Rectal smooth muscle tissue (tissue), 1 donor: ENCODE data around the gene CACNG4.

Experiments used
- H3K27ac ChIP-seq: one replicate; pipeline ENCODE4 v1.7.0; 2013; ENCODE audit warnings: low read depth, low read length, inconsistent platforms
- H3K27me3 ChIP-seq: one replicate; pipeline ENCODE4 v1.7.0; 2013; ENCODE audit warnings: low read length; ENCODE audit not compliant: control insufficient read depth, insufficient read depth
- H3K36me3 ChIP-seq: one replicate; pipeline ENCODE4 v1.7.0; 2013; ENCODE audit warnings: low read length; ENCODE audit not compliant: control insufficient read depth, insufficient read depth
- H3K4me1 ChIP-seq: one replicate; pipeline ENCODE4 v1.7.0; 2013; ENCODE audit warnings: low read length; ENCODE audit not compliant: control insufficient read depth, insufficient read depth
- H3K4me3 ChIP-seq: one replicate; pipeline ENCODE4 v1.7.0; 2013; ENCODE audit warnings: low read length
- H3K9ac ChIP-seq: one replicate; pipeline ENCODE4 v1.7.0; 2013; ENCODE audit warnings: low read length

The CACNG4 gene

DNA sequence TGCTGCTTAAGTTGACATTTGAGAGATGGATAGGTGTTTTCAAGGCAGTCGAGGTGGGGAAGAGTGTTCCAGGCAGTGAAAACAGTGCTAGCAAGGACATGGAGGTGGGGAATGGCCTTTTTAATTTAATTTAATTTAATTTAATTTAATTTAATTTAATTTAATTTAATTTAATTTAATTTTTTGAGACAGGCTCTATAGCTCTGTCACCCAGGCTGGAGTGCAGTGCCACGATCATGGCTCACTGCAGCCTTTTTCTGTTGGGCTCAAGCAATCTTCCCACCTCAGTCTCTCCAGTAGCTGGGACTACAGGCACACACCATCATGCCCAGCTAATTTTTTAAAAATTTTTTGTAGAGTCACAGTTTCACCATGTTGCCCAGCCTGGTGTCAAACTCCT, 32.2 kb upstream of the CACNG4 start:
- Histone ChIP-seq H3K4me3 (no peak overlapping the region), H3K9ac (no peak overlapping the region), H3K4me1 (no peaks in the 10 kb centered on the region), H3K27ac (no peak overlapping the region), H3K36me3 (no peaks in the 10 kb centered on the region), H3K27me3 (no peaks in the 10 kb centered on the region)

DNA sequence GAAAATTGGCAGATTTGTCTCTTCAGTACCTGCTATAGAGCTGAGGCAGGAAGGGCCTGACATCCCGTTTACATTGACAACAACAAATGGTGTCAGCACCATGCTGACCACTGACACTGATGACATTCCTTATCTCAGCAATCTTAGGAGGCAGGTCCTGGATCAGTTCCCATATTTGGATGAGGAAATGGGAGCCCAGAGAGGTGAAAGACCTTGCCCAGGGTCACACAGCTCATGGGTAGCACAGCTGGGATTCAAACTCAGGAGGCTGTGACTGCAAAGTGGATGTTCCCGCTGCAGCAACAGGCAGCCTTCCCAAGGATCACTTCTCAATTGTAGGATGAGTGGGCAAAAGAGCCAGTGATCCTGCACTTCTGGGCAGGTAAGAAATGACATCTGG, 30.5 kb upstream of the CACNG4 start:
- H3K27ac ChIP-seq: no peak overlapping the region
- no peaks in the 10 kb centered on the region for H3K36me3 ChIP-seq
- H3K9ac ChIP-seq: no peak overlapping the region
- H3K4me1 ChIP-seq: no peaks in the 10 kb centered on the region
- no peak overlapping the region for H3K4me3 ChIP-seq
- H3K27me3 ChIP-seq: no peaks in the 10 kb centered on the region

DNA sequence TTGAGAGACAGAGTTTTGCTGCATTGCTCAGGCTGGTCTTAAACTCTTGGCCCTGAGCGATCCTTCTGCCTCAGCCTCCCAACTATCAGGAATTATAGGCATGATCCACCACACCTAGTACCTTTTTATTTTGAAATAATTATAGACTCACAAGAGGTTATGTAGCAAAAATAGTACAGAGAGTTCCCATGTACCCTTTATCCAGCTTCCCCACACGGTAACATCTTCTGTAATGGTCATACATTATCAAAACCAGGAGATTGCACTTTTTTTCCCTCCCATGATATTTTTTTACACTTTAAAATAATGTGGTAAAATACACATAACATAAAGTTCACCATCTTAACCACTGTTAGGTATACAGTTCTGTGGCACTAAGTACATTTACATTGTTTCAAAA, 28.8 kb upstream of the CACNG4 start:
- no peaks in the 10 kb centered on the region for H3K36me3 ChIP-seq
- H3K4me3 ChIP-seq: no peak overlapping the region
- no peak overlapping the region for H3K9ac ChIP-seq
- no peaks in the 10 kb centered on the region for H3K4me1 ChIP-seq
- H3K27me3 ChIP-seq: peaks cover 3% of the 10 kb centered on the region
- no peak overlapping the region for H3K27ac ChIP-seq

DNA sequence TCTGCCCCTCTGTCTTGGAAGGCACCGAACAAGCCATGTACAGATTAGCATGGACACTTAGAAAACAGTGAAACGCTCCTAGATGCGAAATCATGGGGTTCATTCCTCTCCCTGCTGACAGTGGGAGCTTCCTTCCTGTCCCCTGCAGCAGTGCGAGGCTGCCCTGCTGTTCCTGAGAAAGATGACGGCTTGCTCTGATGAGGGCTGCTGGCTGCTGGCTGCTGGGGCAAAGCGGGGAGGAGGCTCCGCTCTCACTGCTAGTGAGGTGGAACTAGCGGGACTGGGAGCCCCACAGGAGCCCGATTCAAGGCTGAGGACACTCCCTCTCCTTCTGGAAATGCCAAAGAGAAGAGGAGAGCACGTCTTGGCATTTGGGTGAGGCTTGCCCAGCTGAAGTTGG, 25.9 kb upstream of the CACNG4 start:
- no peak overlapping the region for H3K4me3 ChIP-seq
- H3K9ac ChIP-seq: no peak overlapping the region
- H3K27ac ChIP-seq: no peak overlapping the region
- no peaks in the 10 kb centered on the region for H3K4me1 ChIP-seq
- peaks cover 3% of the 10 kb centered on the region for H3K27me3 ChIP-seq
- H3K36me3 ChIP-seq: no peaks in the 10 kb centered on the region

DNA sequence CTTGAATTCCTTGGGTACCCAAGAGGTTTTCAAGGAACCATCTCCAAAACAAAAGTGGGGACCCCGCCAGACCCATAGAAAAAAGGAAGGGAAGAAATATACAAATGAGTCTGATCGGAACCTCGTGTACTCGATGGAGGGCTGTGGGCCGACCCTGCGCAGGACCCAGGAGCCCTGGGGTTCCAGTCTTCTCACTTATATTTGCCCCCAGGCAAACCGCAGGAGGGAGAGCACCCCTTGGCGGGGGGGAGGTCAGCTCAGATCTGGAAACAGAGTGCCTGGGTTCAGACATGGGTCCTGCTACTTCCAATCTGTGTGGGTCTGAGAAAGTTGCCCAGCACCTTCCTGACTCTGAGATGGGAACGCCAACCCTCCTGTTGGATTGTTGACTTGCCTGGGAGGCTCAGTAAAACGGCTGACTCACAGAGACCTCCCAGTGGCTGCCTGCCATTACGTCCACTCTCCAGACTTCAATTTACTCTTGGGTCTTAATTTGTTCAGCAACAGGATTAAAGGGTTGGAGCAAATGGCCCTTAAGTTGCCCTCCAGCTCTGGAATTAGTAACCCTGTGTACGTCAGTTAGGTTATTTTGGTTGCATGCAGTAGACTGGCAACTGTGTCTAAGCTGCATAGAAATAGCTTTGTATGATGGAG, 24.9 kb upstream of the CACNG4 start:
- Histone ChIP-seq H3K27ac (no peak overlapping the region), H3K27me3 (peaks cover 5% of the 10 kb centered on the region), H3K9ac (no peak overlapping the region), H3K36me3 (no peaks in the 10 kb centered on the region), H3K4me3 (no peak overlapping the region), H3K4me1 (no peaks in the 10 kb centered on the region)

DNA sequence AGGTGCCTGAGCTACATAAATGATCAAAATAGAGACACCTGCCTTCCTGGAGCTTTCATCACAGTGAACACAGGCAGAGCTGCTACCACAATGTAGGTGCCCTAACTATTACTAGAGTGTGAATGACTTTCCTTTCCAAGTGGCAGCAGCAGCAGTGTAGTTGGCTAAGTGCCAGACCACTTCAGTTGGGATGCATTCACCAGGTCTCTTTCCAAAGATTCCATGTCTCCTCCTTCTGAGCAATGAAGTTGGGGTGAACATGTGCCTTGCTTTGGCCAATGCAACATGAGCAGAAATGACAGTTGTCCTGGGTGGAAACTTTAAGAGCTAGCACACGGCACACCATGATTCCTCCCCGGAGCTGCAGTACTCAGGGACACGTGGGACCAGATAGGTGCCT, 23.3 kb upstream of the CACNG4 start:
- Histone ChIP-seq H3K9ac (no peak overlapping the region), H3K4me3 (no peak overlapping the region), H3K27me3 (peaks cover 5% of the 10 kb centered on the region), H3K27ac (no peak overlapping the region), H3K4me1 (no peaks in the 10 kb centered on the region), H3K36me3 (no peaks in the 10 kb centered on the region)

DNA sequence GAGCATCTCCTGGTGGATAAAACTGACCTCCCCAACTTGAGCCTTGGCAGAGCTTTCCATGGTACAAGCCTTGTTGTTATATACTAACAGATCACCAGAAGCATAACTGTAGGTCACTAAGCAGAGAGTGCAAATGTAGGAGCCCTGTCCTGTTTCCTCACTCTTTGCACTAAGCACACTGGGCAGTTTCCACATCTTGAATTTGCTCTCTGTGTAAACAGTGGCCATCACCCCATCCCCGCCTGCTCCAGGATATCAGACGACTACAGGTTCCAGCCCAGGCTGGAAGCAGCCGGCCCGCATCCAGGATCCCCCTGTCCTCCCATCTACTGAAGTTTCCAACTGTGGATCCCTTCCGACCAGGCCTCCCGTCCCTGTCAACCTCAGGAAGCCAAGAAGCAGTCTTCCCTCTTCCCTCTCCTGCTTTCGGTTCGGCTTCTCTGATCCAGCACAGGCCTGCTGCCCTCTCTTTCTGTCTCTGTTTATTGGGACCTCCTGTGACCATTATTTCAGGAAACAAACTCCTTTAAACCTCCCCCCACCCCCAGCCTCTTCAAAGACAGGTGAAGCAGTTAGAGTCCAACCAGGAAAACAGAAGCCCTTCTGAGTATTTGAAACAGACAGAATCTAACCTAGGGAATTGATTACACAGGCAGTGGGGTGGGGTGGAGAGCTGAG, 22.6 kb upstream of the CACNG4 start:
- Histone ChIP-seq H3K27me3 (peaks cover 5% of the 10 kb centered on the region), H3K4me3 (no peak overlapping the region)

DNA sequence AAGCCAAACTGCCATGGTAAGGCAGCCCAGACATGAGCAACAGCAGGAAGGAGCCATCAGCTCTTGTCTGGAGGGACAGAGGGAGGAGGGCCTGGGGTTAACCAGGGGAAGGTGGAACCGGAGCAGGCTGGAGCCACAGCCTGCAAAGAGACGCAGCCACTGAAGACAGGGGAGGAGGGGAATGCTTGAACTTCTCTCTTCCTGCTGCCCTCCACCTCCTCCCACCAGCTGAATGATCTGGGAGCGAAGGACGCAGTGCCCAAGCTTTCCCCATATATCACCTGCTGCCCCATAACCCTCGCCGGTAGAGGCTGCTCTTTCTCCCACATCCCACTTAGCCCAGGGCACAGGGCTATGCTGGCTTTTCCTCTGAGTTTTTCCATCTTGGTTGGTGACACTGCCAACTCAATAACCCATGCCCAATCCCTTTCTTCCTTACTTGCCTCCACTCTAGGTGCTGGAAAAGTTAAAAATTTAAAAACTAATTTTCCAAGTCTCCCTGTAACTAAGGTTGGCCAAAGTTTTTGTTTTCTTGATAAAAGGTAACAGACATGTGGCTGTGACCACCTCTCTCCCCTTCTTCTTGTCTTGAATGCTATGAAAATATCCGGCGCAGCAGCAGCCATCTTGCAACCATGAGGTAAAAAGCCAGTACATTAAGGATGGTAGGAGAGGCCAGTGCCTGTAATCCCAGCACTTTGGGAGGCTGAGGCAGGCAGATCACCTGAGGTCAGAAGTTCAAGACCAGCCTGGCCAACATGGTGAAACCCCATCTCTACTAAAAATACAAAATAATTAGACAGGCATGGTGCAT, 21.8 kb upstream of the CACNG4 start:
- H3K27me3 ChIP-seq: peaks cover 5% of the 10 kb centered on the region
- no peaks in the 10 kb centered on the region for H3K4me1 ChIP-seq
- no peak overlapping the region for H3K9ac ChIP-seq
- no peak overlapping the region for H3K27ac ChIP-seq
- H3K36me3 ChIP-seq: no peaks in the 10 kb centered on the region
- no peak overlapping the region for H3K4me3 ChIP-seq

More for the DNA sequence above, 22.6 kb upstream of the CACNG4 start:
- H3K4me1 ChIP-seq: no peaks in the 10 kb centered on the region
- no peak overlapping the region for H3K9ac ChIP-seq
- H3K27ac ChIP-seq: no peak overlapping the region
- no peaks in the 10 kb centered on the region for H3K36me3 ChIP-seq

DNA sequence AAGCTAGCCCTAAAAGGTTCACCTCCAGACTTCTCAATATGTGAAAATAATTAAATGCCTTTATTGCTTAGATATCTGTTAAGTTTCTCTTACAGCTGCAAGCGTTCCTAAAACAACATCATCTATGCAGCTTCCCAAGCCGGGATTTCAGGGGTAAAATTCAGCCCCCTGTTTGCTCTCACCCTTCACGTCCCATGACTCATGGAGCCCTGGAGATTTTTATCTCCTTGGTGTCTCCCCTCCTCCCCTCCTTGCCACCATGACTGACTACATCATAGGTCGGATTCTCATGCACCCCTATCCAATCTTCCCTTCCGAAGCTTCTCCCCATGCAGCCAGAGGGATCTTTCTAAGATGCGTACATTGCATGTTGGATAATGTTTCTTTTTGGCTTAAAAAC, 21.0 kb upstream of the CACNG4 start:
- Histone ChIP-seq H3K9ac (no peak overlapping the region), H3K27me3 (peaks cover 5% of the 10 kb centered on the region), H3K4me3 (no peak overlapping the region), H3K4me1 (no peaks in the 10 kb centered on the region), H3K36me3 (no peaks in the 10 kb centered on the region), H3K27ac (no peak overlapping the region)

DNA sequence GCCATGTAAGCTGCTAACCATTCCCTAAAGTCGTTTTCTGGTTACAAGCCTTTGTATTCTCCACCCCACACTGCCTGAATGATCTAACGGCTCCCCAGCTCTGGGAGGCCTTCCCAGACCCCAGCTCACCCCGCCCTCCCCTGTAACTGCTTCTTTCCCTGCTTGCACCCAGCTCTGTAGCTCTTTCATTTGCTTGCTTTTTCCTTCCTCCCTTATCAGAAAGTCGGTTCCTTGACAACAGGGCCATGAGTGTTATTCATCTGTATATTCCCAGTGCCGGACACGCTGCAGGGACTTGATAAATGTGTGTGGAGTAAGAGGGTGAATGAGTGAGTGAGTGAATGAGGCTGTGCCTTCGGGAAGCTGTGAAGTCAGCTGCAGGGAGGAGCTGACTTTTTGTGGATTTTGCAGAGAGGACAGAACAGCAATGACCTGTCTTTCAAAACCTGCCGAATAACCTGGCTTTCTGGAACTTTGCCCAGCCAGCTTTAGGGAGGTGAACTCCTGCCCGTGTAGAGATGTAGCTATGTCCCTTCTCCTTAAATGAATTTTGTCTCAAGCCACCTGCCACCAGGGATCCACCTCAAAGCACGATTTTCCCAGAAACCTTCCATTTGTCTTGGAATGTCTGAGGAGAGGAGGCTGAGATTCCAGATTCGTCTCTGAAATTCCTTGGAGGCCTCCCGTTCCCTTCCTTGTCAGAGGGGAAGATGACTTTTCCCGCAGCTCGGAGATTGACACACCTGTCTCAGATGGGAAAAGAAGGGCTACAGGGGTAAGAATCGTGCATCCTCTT, 20.0 kb upstream of the CACNG4 start:
- no peaks in the 10 kb centered on the region for H3K36me3 ChIP-seq
- no peaks in the 10 kb centered on the region for H3K4me1 ChIP-seq
- H3K9ac ChIP-seq: no peak overlapping the region
- H3K4me3 ChIP-seq: no peak overlapping the region
- H3K27ac ChIP-seq: no peak overlapping the region
- peaks cover 5% of the 10 kb centered on the region for H3K27me3 ChIP-seq

DNA sequence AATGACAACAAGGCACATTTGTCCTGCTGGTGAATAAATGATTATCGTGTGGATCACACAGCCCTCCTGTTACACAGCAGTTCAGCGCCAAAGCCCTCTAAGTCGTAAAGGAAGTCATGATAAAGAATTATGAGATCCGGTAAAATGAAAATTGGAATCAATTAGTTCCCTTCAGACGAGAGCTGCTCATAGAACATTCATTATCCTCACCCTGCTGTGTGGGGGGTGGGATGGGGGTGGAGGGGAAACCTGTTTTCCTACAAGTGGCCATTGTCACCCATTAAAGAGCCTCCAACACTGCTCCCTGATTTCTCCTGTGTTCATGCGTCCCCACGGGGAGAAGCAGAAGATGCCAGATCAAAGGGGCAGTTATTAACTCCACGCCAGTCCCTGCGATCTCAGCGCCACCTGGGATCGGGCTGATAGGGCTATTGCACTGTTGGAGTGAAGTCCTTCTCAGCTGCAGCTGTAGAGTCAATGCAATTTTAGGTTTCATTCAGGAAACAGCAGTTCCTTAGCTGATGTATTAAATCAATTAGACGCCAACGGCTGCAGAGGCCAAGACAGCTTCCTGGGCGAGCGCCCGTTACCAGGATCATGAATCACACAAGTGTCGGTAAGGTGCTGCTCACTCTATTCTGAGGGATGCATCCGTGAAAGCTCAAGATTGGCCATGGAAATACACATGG, 19.2 kb upstream of the CACNG4 start:
- no peak overlapping the region for H3K9ac ChIP-seq
- H3K27ac ChIP-seq: no peak overlapping the region
- peaks cover 5% of the 10 kb centered on the region for H3K27me3 ChIP-seq
- H3K4me3 ChIP-seq: no peak overlapping the region
- no peaks in the 10 kb centered on the region for H3K36me3 ChIP-seq
- H3K4me1 ChIP-seq: no peaks in the 10 kb centered on the region

DNA sequence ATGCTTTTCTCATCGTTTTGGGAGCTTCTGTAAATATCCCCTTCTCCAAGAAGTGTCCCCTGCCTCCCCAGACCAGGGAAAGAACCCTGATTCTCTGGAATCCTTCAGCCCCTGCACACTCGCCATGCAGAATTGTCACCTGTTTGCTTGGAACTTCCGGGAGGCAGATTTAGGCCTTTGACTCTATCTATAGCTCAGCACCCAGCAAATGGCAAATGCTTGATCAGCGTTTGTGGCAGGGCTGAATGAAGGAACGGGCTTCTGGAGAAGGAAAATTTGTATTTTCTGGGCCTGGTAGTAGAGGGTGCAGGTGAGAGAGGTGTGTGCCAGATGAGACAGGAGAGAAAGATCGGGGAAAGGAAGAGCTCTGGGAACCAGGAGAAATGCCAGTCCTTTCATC, 18.3 kb upstream of the CACNG4 start:
- Histone ChIP-seq H3K4me1 (no peaks in the 10 kb centered on the region), H3K36me3 (no peaks in the 10 kb centered on the region), H3K4me3 (no peak overlapping the region), H3K27ac (no peak overlapping the region), H3K27me3 (peaks cover 3% of the 10 kb centered on the region), H3K9ac (no peak overlapping the region)
